Measurements from ENCODE around the gene STAG3.
"Not testable (repeated sequence)": the region's sequence is repeated elsewhere in the genome, so short reads cannot be mapped to it uniquely, and the experiment has no call there.

Gene STAG3

GRCh38 chr7:100177045-100178001 lies at the start of gene STAG3, which contains the start of gene GPC2:
Gene STAG3, plus strand, starts transcription at chr7:100177918. Its CDS starts 2,639 bp downstream, at chr7:100180557.
Gene GPC2, minus strand, starts transcription at chr7:100177381. Its CDS starts 182 bp downstream, at chr7:100177199.
- peak; percentile 100 for DNase-seq (ENCODE audit: low spot score)

DNA sequence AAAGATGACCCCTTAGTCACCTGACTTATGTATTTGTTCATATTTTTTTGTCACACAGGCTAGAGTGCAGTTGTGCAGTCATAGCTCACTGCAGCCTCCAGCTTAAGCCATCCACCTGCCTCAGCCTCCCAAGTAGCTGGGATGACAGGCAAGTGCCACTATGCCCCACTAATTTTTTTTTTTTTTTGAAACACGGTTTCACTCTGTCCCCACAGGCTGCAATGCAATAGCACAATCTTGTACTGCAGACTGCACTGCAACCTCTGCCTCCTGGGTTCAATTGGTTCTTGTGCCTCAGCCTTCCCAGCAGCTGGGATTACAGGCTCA lies 49.1 kb upstream of the STAG3 start:
- DNase-seq (ENCODE audit: low spot score) = peak; percentile 36

- peak; percentile 9 for DNase-seq (ENCODE audit: low spot score)
These were observed 47.5 kb upstream of the STAG3 start for GRCh38 chr7:100130220-100130607.

DNA sequence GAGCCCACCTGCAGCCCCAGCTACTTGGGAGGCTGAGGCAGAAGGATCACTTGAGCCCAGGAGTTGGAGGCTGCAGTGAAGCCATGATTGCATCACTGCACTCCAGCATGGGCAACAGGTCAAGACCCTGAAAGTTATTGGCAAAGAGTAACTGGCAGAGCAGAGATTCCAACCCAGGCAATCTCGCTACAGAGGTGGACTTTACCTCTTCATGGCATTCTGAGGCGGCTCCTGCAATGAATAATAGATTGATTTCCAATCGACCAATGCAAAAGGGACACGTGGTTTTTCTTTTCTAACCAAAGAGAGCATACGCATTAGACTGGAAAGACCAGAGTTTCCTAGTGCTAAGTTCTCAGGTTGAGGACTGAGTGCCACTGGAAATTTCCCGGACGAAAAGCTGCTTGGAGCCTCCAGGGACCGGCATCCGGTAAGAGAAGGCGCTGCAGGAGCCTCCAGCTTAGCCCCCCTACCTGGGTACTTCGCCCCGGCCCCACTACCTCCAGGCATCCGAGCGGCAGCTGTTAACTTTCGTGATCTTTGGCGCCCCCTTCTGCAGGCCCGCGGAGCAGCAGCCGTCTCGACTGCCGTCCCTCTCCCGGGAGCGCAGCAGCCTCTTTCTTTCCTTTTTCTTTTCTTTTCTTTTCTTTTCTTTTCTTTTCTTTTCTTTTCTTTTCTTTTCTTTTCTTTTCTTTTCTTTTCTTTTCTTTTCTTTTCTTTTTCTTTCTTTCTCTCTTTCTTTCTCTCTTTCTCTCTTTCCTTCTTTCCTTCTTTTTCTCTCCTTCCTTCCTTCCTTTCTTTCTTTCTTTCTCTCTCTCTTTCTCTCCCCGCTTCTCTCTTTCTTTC lies 46.9 kb upstream of the STAG3 start:
- DNase-seq (ENCODE audit: low spot score) = peak; percentile 86

DNA sequence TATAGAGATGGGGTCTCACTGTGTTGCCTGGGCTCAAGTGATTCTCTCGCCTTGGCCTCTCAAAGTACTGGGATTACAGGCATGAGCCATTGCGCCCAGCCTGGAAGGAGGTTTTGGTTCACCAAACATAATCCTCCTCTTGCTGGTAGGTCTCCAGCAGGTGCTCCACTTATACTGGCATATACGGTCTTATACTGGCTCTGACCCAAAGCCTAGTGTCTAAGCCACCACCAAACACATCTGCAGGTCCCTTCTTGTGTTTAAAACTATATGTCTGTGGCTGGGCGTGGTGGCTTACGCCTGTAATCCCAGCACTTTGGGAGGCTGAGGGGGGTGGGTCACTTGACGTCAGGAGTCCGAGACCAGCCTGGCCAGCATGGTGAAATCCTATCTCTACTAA lies 45.6 kb upstream of the STAG3 start:
- DNase-seq (ENCODE audit: low spot score) = no peak

DNA sequence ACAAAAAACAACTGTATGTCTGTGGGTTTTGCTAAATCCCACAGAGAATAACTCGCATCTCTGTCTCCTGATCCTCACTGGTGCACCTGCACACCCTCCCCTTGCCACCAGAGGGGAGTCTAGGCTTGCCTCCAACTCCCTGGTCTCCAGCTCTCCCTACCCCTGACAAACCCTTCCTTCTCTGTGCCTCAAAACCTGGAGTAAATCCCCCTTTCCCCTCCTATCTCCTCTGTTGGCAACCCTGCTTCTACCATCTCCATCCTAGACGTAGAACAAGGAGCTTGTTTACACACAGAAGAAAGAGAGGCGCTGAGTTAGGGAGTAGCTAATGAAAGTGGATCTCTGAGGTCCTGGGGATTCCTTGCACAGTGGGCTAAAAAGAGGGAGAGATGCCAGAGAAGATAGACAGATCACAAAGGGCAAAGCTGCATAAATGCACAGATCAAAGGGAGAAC lies 45.0 kb upstream of the STAG3 start:
- peak; percentile 67 for DNase-seq (ENCODE audit: low spot score)

- peak; percentile 19 for DNase-seq (ENCODE audit: low spot score)
These were observed 39.6 kb upstream of the STAG3 start for GRCh38 chr7:100137851-100138760.

- peak; percentile 17 for DNase-seq (ENCODE audit: low spot score)
These were observed 36.2 kb upstream of the STAG3 start for GRCh38 chr7:100141555-100141949.

GRCh38 chr7:100142461-100142860 lies 35.3 kb upstream of the STAG3 start:
- DNase-seq (ENCODE audit: low spot score) = no peak

GRCh38 chr7:100146350-100146749 lies 31.4 kb upstream of the STAG3 start:
- DNase-seq (ENCODE audit: low spot score) = not testable (repeated sequence)

- DNase-seq (ENCODE audit: low spot score) = no peak
These were observed 30.4 kb upstream of the STAG3 start for GRCh38 chr7:100147278-100147677.

DNA sequence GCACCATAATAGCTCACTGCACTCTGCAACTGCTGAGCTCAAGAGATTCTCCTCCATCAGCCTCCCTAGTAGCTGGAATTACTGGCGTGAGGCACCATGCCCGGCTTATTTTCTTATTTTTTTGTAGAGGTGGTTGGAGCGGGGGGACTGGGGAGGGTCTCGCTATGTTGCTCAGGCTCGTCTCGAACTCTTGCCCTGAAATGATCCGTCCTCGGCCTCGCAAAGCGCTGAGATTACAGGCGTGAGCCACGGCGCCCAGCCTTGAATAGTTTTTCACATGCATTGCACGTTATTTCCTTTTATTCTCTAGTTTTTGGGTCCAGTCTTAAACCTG lies 29.5 kb upstream of the STAG3 start:
- no peak for DNase-seq (ENCODE audit: low spot score)

DNA sequence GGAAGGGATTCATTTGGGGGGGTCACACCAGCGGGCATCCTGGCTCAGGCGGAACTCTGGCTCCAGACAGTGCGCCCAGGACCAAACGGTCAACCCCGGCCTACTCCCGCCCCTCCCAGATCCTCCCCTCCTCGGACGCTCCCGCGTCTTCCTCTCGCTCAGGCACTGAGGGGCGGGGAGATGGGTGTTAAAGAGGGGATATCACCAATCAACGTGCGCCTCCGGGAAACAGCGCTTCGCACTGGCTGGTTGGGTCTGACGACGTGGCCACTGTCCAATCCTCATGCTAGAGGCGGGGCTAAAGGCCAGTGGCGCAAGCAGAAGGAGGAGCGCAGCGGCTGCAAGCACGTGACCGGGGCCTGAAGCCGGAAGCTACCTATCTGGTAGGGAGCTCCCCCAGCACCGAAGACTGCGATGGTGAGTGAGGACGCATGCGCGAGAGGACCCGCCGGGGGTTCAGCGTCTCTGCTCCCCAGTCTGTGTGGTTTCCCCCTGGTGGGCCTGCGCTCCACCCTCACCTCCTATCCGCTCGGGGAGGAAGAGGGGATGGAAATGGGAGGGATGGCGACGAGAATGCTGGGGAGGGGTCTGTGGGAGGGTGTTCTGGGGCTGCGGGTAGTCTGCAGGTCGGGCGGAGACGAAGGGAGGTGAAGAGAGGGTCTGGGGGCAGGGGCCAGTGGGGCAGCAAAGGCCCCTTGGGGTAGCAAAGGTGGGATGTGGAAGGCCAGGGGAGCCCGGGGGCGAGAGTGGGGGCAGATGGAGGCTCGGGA lies 29.0 kb upstream of the STAG3 start, which contains the start of gene LAMTOR4:
LAMTOR4 (plus strand) TSS at position 360 of the 770 bp plus-strand sequence; CDS start at position 415, 55 bp downstream.
- peak; percentile 100 for DNase-seq (ENCODE audit: low spot score)

- peak; percentile 64 for DNase-seq (ENCODE audit: low spot score)
These were observed 25.3 kb upstream of the STAG3 start for GRCh38 chr7:100152404-100152803.

- DNase-seq (ENCODE audit: low spot score) = no peak
These were observed 24.6 kb upstream of the STAG3 start for GRCh38 chr7:100152937-100153666.

- DNase-seq (ENCODE audit: low spot score) = no peak
These were observed 23.8 kb upstream of the STAG3 start for GRCh38 chr7:100153708-100154535.

DNA sequence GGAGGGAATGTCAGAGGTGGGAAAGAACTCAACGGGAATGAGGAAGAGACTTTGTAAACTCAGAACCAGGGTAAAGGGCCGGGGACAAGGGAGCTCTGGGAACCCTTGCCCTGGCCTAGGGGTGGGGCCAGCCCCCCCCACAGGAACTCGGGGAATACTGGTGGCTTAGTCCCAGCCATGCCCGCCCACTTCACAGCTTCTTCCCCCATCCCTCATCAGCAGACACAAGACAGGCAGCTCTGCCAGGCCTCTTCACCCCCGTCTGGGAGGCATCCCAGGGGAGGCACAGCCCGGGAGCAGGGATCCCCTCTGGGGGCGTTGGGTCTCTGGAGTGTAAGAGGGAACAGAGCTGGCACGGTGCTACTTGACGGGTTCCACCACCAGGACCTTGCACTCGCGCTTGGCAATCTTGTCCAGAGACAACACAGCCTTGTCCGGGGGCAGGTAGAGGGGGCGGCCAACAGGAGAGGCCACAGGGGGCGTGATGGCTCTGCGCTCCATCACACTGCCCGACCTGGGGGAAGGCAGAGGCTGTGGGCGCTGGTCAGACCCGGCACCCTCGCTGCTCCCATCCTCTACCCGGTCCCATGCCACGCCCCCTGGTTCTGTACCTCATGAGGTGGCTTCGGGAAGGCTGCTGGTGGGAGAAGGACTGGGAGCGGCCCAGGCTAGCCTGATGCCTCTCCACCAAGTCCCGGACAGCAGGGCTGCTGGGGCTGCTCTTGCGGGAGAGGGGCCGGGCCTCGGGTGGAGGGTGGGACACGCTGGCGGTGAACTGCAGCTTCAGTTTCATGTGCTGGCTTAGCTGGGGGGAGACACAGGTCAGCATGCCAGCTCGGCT lies 22.8 kb upstream of the STAG3 start:
- no peak for DNase-seq (ENCODE audit: low spot score)
